Measurements from ENCODE around the gene PTPN20.

PTPN20 gene

GRCh38 chr10:47049056-47049851 is 138.0 kb downstream of the PTPN20 start:
- no peak for DNase-seq

DNA sequence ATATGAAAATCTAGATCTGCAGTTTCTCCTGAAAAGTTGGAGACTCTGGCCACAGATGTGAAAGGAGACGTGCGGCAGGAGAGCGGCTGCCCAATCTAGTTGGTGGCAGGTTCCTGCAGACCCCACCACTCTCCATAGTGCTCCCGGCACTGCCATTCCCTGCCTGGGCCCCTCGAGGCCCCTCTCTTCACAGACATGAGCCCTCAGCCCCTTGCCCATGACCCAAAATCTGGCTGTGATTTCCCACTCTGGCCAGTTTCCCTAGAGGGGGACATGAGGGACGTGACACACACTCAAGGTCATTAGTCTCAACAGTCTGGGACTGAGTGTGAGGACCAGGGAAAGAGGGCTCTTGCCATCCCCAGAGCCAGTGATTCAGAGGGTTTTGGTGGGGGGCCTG is 138.7 kb downstream of the PTPN20 start:
- DNase-seq = no peak

GRCh38 chr10:47050618-47051455 is 139.6 kb downstream of the PTPN20 start:
- DNase-seq = no peak

- DNase-seq = no peak
These were observed 140.6 kb downstream of the PTPN20 start for GRCh38 chr10:47051741-47052238.

Measured in 8988T (cell line).